Measurements from ENCODE around the gene FBRSL1.
"Not testable (repeated sequence)": the region's sequence is repeated elsewhere in the genome, so short reads cannot be mapped to it uniquely, and the experiment has no call there.

DNA sequence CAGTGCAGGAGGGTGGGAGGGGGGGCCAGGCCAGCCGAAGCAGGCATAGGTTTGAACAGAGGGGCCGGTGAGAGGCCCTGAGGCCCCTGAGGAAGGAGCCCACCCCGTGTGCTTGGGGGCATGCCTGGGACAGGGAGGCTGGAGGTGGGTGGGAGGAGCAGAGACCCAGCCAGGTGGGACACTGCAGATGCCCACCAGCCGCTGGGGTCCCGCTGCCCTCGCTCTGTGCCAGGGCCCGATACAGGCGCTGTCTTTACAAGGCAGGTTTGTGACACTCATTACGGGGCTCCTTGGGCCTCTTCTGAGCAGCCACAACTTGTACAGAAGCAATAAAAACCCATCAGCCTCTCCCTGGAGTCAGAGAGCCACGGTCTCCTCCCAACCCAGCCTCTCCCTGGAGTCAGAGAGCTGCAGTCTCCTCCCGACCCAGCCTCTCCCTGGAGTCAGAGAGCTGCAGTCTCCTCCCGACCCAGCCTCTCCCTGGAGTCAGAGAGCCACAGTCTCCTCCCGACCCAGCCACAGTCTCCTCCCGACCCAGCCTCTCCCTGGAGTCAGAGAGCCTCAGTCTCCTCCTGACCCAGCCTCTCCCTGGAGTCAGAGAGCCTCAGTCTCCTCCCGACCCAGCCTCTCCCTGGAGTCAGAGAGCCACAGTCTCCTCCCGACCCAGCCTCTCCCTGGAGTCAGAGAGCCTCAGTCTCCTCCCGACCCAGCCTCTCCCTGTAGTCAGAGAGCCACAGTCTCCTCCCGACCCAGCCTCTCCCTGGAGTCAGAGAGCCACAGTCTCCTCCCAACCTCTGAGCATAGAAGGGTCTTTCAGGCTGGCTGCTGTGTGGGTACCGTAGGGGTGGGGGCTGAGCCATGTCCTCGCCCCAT lies 43.0 kb downstream of the FBRSL1 start:
- TF ChIP-seq, protein P1, sequence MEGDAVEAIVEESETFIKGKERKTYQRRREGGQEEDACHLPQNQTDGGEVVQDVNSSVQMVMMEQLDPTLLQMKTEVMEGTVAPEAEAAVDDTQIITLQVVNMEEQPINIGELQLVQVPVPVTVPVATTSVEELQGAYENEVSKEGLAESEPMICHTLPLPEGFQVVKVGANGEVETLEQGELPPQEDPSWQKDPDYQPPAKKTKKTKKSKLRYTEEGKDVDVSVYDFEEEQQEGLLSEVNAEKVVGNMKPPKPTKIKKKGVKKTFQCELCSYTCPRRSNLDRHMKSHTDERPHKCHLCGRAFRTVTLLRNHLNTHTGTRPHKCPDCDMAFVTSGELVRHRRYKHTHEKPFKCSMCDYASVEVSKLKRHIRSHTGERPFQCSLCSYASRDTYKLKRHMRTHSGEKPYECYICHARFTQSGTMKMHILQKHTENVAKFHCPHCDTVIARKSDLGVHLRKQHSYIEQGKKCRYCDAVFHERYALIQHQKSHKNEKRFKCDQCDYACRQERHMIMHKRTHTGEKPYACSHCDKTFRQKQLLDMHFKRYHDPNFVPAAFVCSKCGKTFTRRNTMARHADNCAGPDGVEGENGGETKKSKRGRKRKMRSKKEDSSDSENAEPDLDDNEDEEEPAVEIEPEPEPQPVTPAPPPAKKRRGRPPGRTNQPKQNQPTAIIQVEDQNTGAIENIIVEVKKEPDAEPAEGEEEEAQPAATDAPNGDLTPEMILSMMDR (IDR thresholded peaks at IDR 0.05; ENCODE audit: insufficient read depth, low read depth, low read length): not testable (repeated sequence)
- not testable (repeated sequence) for TF ChIP-seq EZH2 (IDR thresholded peaks at IDR 0.05; ENCODE audit: insufficient read depth, low read length)

Data from astrocyte (in vitro differentiated cells and primary cell).